H1 (cell line): Measurements from ENCODE around the gene ACAP1. TPM values are rescaled to one million over a fixed set of nuclear protein-coding genes. Genes with fewer than 3 reads are reported as not detected.
A peak's percentile ranks its signal among the peaks of the same experiment; 100 is the strongest.

Experiments
- CTCF ChIA-PET: fragments of 300-600 bp; sonication (Branson Sonifier 250); formaldehyde crosslinking; loops from one replicate; lab custom pipeline; 2021; ENCODE audit not compliant: partially characterized antibody; lab: Charles Lee
- POLR2A ChIA-PET: fragments of 300-600 bp; sonication (Branson Sonifier 250); formaldehyde crosslinking; loops from one replicate; lab custom pipeline; 2021; ENCODE audit warnings: inconsistent platforms; ENCODE audit not compliant: partially characterized antibody; lab: Charles Lee
- DNase-seq, 2 experiments: peaks; one replicate each; pipeline versions ENCODE4 v3.0.0 to v3.0.0-alpha.2; 2010 to 2022; ENCODE audit warnings: low spot score in 2 of 2, low read depth in 1 of 2, mixed read lengths in 1 of 2
- FAIRE-seq: peaks from 2 replicates; lab custom pipeline; 2011; peaks lifted over from hg19 to GRCh38; lab: Jason Lieb, UNC
- H2AFZ ChIP-seq: 2 replicates; pipeline ENCODE4 v1.8.1; 2012; ENCODE audit warnings: low read length, inconsistent platforms
- H2AK5ac ChIP-seq: 2 replicates; pipeline ENCODE4 v1.6.1; 2013; ENCODE audit warnings: low read depth, low read length
- H2BK120ac ChIP-seq: replicated peaks from 2 replicates; pipeline ENCODE3; 2013; ENCODE audit warnings: low read depth, low read length, inconsistent platforms
- H2BK12ac ChIP-seq: 2 replicates; pipeline ENCODE4 v1.6.1; 2013; ENCODE audit warnings: low read depth, low read length
- H2BK15ac ChIP-seq: 2 replicates; pipeline ENCODE4 v1.6.1; 2013; ENCODE audit warnings: low read length
- H2BK20ac ChIP-seq: 2 replicates; pipeline ENCODE4 v1.6.1; 2013; ENCODE audit warnings: low read length
- H2BK5ac ChIP-seq: 2 replicates; pipeline ENCODE4 v1.6.1; 2013; ENCODE audit warnings: low read depth, low read length
- H3K14ac ChIP-seq: 2 replicates; pipeline ENCODE4 v1.6.1; 2013; ENCODE audit warnings: inconsistent platforms; ENCODE audit not compliant: insufficient read length
- H3K18ac ChIP-seq: 2 replicates; pipeline ENCODE4 v1.6.1; 2013; ENCODE audit warnings: low read length; ENCODE audit errors: extremely low read depth
- H3K23ac ChIP-seq: 2 replicates; pipeline ENCODE4 v1.6.1; 2013; ENCODE audit warnings: inconsistent platforms; ENCODE audit not compliant: insufficient read length
- H3K23me2 ChIP-seq: 2 replicates; pipeline ENCODE4 v1.6.1; 2013; ENCODE audit warnings: low read depth, low read length
- H3K27ac ChIP-seq: 2 replicates; pipeline ENCODE4 v1.6.1; 2011; ENCODE audit warnings: low read depth, low read length, inconsistent platforms
- H3K27me3 ChIP-seq, 4 experiments: replicated peaks in 1 of 4; 1 replicate in 1 of 4; 2 replicates in 3 of 4; pipeline versions ENCODE4 v1.6.1 to v1.8.1; 2011 to 2013; ENCODE audit warnings: low read length in 3 of 4, mild to moderate bottlenecking in 3 of 4, inconsistent platforms in 2 of 4, mixed read lengths in 2 of 4, moderate library complexity in 1 of 4; ENCODE audit not compliant: control insufficient read depth in 3 of 4, insufficient read depth in 3 of 4; ENCODE audit errors: extremely low read depth in 1 of 4
- H3K36me3 ChIP-seq, 4 experiments: 2 replicates each; pipeline versions ENCODE4 v1.6.1 to v1.8.1; 2011 to 2013; ENCODE audit warnings: mild to moderate bottlenecking in 4 of 4, low read length in 3 of 4, moderate library complexity in 2 of 4, control low read depth in 1 of 4, inconsistent platforms in 1 of 4; ENCODE audit not compliant: insufficient read depth in 4 of 4, control insufficient read depth in 2 of 4
- H3K4ac ChIP-seq: replicated peaks from 2 replicates; pipeline ENCODE3; 2013; ENCODE audit warnings: low read length, low read depth, mixed read lengths, inconsistent platforms; ENCODE audit not compliant: insufficient read length
- H3K4me1 ChIP-seq, 4 experiments: replicated peaks in 1 of 4; 1 replicate in 1 of 4; 2 replicates in 3 of 4; pipeline versions ENCODE4 v1.6.1 to v1.8.1; 2011 to 2013; ENCODE audit warnings: low read length in 3 of 4, inconsistent platforms in 2 of 4, mixed read lengths in 1 of 4; ENCODE audit not compliant: insufficient read depth in 4 of 4, control insufficient read depth in 3 of 4
- H3K4me2 ChIP-seq, 2 experiments: 2 replicates each; pipeline versions ENCODE4 v1.6.1 to v1.8.1; 2011 to 2013; ENCODE audit warnings: low read depth in 2 of 2, low read length in 2 of 2, control low read depth in 1 of 2, inconsistent platforms in 1 of 2, mild to moderate bottlenecking in 1 of 2; ENCODE audit not compliant: insufficient read depth in 1 of 2
- H3K4me3 ChIP-seq, 4 experiments: fragments of 200-600, 300-600 bp in 1 of 4; sonication (generic), shearing (Covaris generic), sonication (Bioruptor Twin) in 1 of 4; 2 replicates each; pipeline versions ENCODE4 v1.5.1 to v1.8.1; 2011 to 2016; ENCODE audit warnings: low read length in 4 of 4, low read depth in 3 of 4, control low read depth in 2 of 4, inconsistent platforms in 2 of 4, mild to moderate bottlenecking in 2 of 4, mixed read lengths in 1 of 4, moderate library complexity in 1 of 4; ENCODE audit not compliant: insufficient read depth in 2 of 4; ENCODE audit errors: extremely low read depth in 1 of 4
- H3K56ac ChIP-seq: replicated peaks from 2 replicates; pipeline ENCODE3; 2013; ENCODE audit warnings: low read depth, mild to moderate bottlenecking, mixed read lengths, low read length, inconsistent platforms; ENCODE audit not compliant: insufficient read length
- H3K79me1 ChIP-seq: 2 replicates; pipeline ENCODE4 v1.6.1; 2013; ENCODE audit warnings: low read depth, low read length, control low read depth
- H3K79me2 ChIP-seq, 2 experiments: 2 replicates each; pipeline versions ENCODE4 v1.6.1 to v1.8.1; 2012 to 2013; ENCODE audit warnings: low read length in 2 of 2, mild to moderate bottlenecking in 2 of 2, inconsistent platforms in 1 of 2; ENCODE audit not compliant: insufficient read depth in 2 of 2, control insufficient read depth in 1 of 2
- H3K9ac ChIP-seq, 4 experiments: replicated peaks in 1 of 4; 1 replicate in 1 of 4; 2 replicates in 3 of 4; pipeline versions ENCODE4 v1.6.1 to v1.8.1; 2011 to 2013; ENCODE audit warnings: low read depth in 3 of 4, low read length in 3 of 4, control low read depth in 2 of 4, mild to moderate bottlenecking in 2 of 4, moderate library complexity in 2 of 4, inconsistent platforms in 1 of 4; ENCODE audit errors: extremely low read depth in 1 of 4
- H3K9me3 ChIP-seq, 2 experiments: 2 replicates each; pipeline versions ENCODE4 v1.6.1 to v1.8.1; 2012 to 2013; ENCODE audit warnings: mild to moderate bottlenecking in 2 of 2, moderate library complexity in 2 of 2, control low read depth in 1 of 2, inconsistent platforms in 1 of 2, low read depth in 1 of 2, low read length in 1 of 2, mixed read lengths in 1 of 2; ENCODE audit not compliant: insufficient read depth in 2 of 2
- H4K20me1 ChIP-seq, 2 experiments: replicated peaks in 1 of 2; 2 replicates each; pipeline versions ENCODE3 to v1.8.1; 2011 to 2013; ENCODE audit warnings: inconsistent platforms in 2 of 2, low read length in 2 of 2, mild to moderate bottlenecking in 1 of 2; ENCODE audit not compliant: insufficient read depth in 2 of 2, control insufficient read depth in 1 of 2
- H4K5ac ChIP-seq: 2 replicates; pipeline ENCODE4 v1.6.1; 2013; ENCODE audit warnings: low read length, low read depth, mixed read lengths, inconsistent platforms; ENCODE audit not compliant: insufficient read length
- H4K8ac ChIP-seq: 2 replicates; pipeline ENCODE4 v1.8.0; 2013; ENCODE audit warnings: mild to moderate bottlenecking, moderate library complexity, low read length, inconsistent platforms; ENCODE audit not compliant: insufficient read depth; ENCODE audit errors: extremely low read depth
- H4K91ac ChIP-seq: replicated peaks from 2 replicates; pipeline ENCODE3; 2013; ENCODE audit warnings: low read length, mixed read lengths, inconsistent platforms; ENCODE audit not compliant: insufficient read length
- CBX8 ChIP-seq: fragments of 300-800, 300-1000 bp; sonication (generic); IDR thresholded peaks from 2 replicates; pipeline ENCODE4 v1.7.1; 2016; ENCODE audit warnings: low read depth, low read length, borderline replicate concordance
- KDM1A ChIP-seq: fragments of 200-600, 300-600 bp; sonication (generic); IDR thresholded peaks from 2 replicates; pipeline ENCODE4 v1.7.1; 2016; ENCODE audit warnings: mild to moderate bottlenecking, low read length, borderline replicate concordance
- POLR2AphosphoS5 ChIP-seq: IDR thresholded peaks from 2 replicates; pipeline ENCODE4 v1.6.1; 2011; ENCODE audit warnings: low read depth, low read length
- RFX5 ChIP-seq: IDR thresholded peaks from 2 replicates; pipeline ENCODE4 v1.6.1; 2011; ENCODE audit warnings: low read depth, low read length, improper control_type of control experiment, borderline replicate concordance
- RNF2 ChIP-seq: fragments of 200-900, 300-1000 bp; sonication (generic); IDR thresholded peaks from 2 replicates; pipeline ENCODE4 v1.7.1; 2016; ENCODE audit warnings: borderline replicate concordance, low read depth, mild to moderate bottlenecking, antibody characterized with exemption, low read length; ENCODE audit not compliant: poor library complexity, severe bottlenecking; ENCODE audit errors: missing control alignments
- WGBS, 2 experiments: shearing (Covaris generic) in 1 of 2; methylation state at CpG; one replicate each; pipeline versions ENCODE4 v1.1.6 to v1.1.7; 2013 to 2015; ENCODE audit warnings: low lambda C conversion rate in 2 of 2, mixed read lengths in 2 of 2, inconsistent platforms in 1 of 2, low coverage in 1 of 2, missing lambda C conversion rate in 1 of 2; ENCODE audit not compliant: insufficient replicate concordance in 2 of 2, insufficient coverage in 1 of 2, insufficient read length in 1 of 2; ENCODE audit errors: extremely low coverage in 1 of 2, missing lambda C conversion rate in 1 of 2; 5-methylcytosine and 5-hydroxymethylcytosine counted together
- polyA plus RNA-seq, 7 experiments: library from polyadenylated mRNA; depleted of rRNA in 3 of 7; stranded (reverse) in 5 of 7; unstranded in 2 of 7; fragments of >200 nt in 5 of 7; fragments of 200-250 nt in 2 of 7; gene quantifications; 1 replicate in 5 of 7; 2 replicates in 1 of 7; 4 replicates in 1 of 7; pipeline versions ENCODE4 v1.2.1 to v1.2.3, GENCODE V29; 2011 to 2013; ENCODE audit warnings: missing spikeins in 2 of 7, mixed read lengths in 2 of 7
- total RNA-seq: library from RNA; stranded (reverse); fragmentation: NEBNext Ultra II Directional; extraction: Animal tissue kit (Norgen Biotek cat#: 25700); gene quantifications from 2 replicates; pipeline ENCODE4 v1.2.1, GENCODE V29; 2021
- TF ChIP-seq, protein P1 (sequence below): IDR thresholded peaks from 2 replicates; pipeline ENCODE4 v1.6.1; 2011; ENCODE audit warnings: low read length, improper control_type of control experiment

ACAP1 gene
- total and polyA plus RNA-seq, 2 of the 8 experiments (the other 6 are each of a cell fraction or from before 2014, with no cell fraction given): 11.9 to 45.1 TPM

DNA sequence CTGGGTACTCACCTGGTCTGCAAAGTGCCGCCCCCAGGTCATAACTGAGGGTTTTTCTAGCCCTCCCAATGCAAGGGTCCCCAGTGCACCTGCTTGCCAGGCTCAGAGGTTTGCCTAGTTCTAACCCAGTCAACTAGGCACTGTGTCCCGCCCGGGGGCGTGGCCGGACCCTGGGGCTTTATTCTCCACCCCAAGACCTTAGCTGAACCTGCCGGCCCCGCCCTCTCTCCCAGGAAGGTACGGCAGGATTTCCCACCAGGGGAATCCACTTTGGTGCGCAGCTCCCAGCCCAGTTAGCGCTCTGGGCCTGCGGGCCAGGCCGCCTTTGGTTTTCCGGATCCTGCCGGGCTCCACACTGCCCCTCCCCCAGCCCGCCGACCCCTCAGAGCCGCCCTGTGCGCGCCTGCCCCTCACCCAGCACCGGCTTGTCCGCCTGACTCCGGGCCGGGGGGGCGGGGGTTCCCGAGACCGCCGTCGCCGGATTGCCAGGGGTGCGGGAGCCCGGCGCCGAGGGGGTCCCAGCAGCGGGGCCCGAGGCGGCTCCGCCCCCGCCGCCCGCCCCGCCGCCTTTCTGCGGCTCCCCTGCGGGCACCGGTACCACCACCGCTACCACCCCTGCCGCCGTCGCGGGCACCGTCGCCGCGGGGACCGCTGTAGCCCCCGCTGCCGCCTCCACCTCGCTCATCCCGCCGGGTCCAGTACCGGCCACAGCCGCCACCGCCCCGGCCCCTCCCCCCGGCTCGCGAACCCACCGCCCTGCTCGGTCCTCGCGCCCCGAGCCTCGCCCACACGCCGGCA lies 42.3 kb upstream of the ACAP1 start:
- POLR2A ChIA-PET: interaction anchor here (0.7 to 6.7 kb wide), 11 partner anchors 9 to 60 kb away, joined by 3 to 94 read pairs (median 7); partner anchors contain the start of genes CTDNEP1, DVL2, ELP5 and GPS2
- Histone ChIP-seq H3K56ac (no peak overlapping the region), H2AK5ac (no peak overlapping the region), H3K23ac (no peak overlapping the region), H2BK120ac (no peak overlapping the region), H3K36me3 (no peaks in the 10 kb centered on the region), H2BK5ac (no peak overlapping the region), H4K91ac (no peak overlapping the region), H3K9ac (peak overlapping the region in 1 of 4 experiments; percentile 26; a peak in 3 of 7 replicates), H4K20me1 (peaks cover 0 to 9% of the 10 kb centered on the region in 2 experiments), H3K4me3 (peak overlapping the region; percentile 34 to 65 (median 40)), H2BK15ac (no peak overlapping the region), H3K18ac (no peak overlapping the region; the same call in 1 of the 2 replicates), H2BK20ac (no peak overlapping the region), H3K4ac (no peak overlapping the region), H3K79me2 (no peaks in the 10 kb centered on the region), H2BK12ac (no peak overlapping the region), H3K79me1 (peaks cover 2% of the 10 kb centered on the region; the same call in 1 of the 2 replicates), H2AFZ (no peak overlapping the region), H3K4me1 (peaks cover 0 to 14% (median 9%) of the 10 kb centered on the region in 4 experiments; a peak in 6 of 7 replicates), H3K27ac (no peak overlapping the region), H3K27me3 (peaks cover 3 to 11% (median 9%) of the 10 kb centered on the region in 4 experiments), H4K8ac (peak overlapping the region; percentile 60; the same call in 1 of the 2 replicates), H3K4me2 (peak overlapping the region; percentile 65 to 82), H3K14ac (no peak overlapping the region), H3K9me3 (no peaks in the 10 kb centered on the region; a peak in 1 of 4 replicates), H3K23me2 (peaks cover 2% of the 10 kb centered on the region; the same call in 1 of the 2 replicates), H4K5ac (no peak overlapping the region)
- FAIRE-seq: no peak
- peak in 1 of 2 experiments; percentile 86 for DNase-seq
- 9% methylated on average over 9 of the region's 75 CpGs; no CpG with 5 or more reads in 1 of the 2 experiments for WGBS, 2 experiments
- CTCF ChIA-PET: interaction anchor here (0.6 to 5.7 kb wide), 4 partner anchors 11 to 15 kb away, joined by 3 to 46 read pairs (median 3); partner anchors contain the start of gene SLC2A4
- TF ChIP-seq RNF2: no peak
- TF ChIP-seq KDM1A: no peak
- TF ChIP-seq CBX8: no peak
- no peak for TF ChIP-seq RFX5
- TF ChIP-seq, protein P1, sequence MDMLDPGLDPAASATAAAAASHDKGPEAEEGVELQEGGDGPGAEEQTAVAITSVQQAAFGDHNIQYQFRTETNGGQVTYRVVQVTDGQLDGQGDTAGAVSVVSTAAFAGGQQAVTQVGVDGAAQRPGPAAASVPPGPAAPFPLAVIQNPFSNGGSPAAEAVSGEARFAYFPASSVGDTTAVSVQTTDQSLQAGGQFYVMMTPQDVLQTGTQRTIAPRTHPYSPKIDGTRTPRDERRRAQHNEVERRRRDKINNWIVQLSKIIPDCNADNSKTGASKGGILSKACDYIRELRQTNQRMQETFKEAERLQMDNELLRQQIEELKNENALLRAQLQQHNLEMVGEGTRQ: no peak
- TF ChIP-seq POLR2AphosphoS5: no peak
